Measurements from ENCODE around the gene PLPP4.

DNA sequence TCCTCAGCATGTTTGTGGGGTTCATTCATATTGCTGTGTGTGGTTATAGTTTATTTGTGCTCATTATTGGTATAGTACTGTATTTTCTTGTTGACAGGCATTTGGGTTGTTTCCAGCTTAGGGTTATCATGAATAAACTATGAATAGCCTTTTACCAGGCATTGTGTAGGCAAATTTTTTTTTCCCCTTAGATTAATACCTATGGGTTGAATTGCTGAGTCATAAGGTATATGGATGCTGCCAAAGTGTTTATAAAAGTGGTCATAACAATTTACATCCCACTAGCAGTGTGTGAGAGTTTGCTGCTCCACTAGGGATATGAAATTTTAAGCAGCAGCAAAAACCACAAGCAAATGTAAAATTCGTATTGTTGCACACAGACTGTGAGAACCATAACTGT is 175.0 kb downstream of the PLPP4 start:
- TF ChIP-seq CTCF (IDR thresholded peaks at IDR 0.05; ENCODE audit: borderline replicate concordance, extremely low read depth, low read length, poor library complexity, severe bottlenecking) = no peak
- no peak for TF ChIP-seq EZH2 (IDR thresholded peaks at IDR 0.05; ENCODE audit: borderline replicate concordance, low read depth, low read length, severe bottlenecking)

All from DND-41 (cell line).